ENCODE data around the gene LRRTM4. TPM values are rescaled to one million over a fixed set of nuclear protein-coding genes. Genes with fewer than 3 reads are reported as not detected.

Gene LRRTM4
- total and polyA plus RNA-seq, 2 donors from 2014 or later = 0.19 TPM; not detected in 1

GRCh38 chr2:77404189-77404588, 118.0 kb downstream of the LRRTM4 start:
- Histone ChIP-seq H3K4me1 (ENCODE audit: control insufficient read depth in 2 of 3, insufficient read depth in 2 of 3, low read depth in 1 of 3, low read length in 3 of 3) (no peaks in the 10 kb centered on the region), H3K36me3 (ENCODE audit: control insufficient read depth in 2 of 3, insufficient read depth in 3 of 3, low read length in 3 of 3) (no peaks in the 10 kb centered on the region), H3K9me3 (ENCODE audit: control insufficient read depth in 2 of 3, insufficient read depth in 1 of 3, low read length in 3 of 3) (no peaks in the 10 kb centered on the region), H3K4me3 (ENCODE audit: low read length in 3 of 3) (no peak overlapping the region), H3K9ac (ENCODE audit: low read length in 3 of 3) (no peak overlapping the region), H3K27ac (ENCODE audit: low read depth in 2 of 2, low read length in 2 of 2) (no peak overlapping the region), H3K27me3 (ENCODE audit: control insufficient read depth, insufficient read depth, low read length) (no peaks in the 10 kb centered on the region)
- no peak for TF ChIP-seq CTCF (IDR thresholded peaks at IDR 0.05; ENCODE audit: borderline replicate concordance, extremely low read depth, insufficient read depth)
- FAIRE-seq = no peak
- intact Hi-C loops (cut with DNase I) = no loop called here
- no peak for DNase-seq

- no peaks in the 10 kb centered on the region for H3K4me1 ChIP-seq (ENCODE audit: control insufficient read depth in 2 of 3, insufficient read depth in 2 of 3, low read depth in 1 of 3, low read length in 3 of 3)
- no peak for TF ChIP-seq CTCF (IDR thresholded peaks at IDR 0.05; ENCODE audit: borderline replicate concordance, extremely low read depth, insufficient read depth)
- H3K36me3 ChIP-seq (ENCODE audit: control insufficient read depth in 2 of 3, insufficient read depth in 3 of 3, low read length in 3 of 3) = no peaks in the 10 kb centered on the region
- FAIRE-seq (no peak), DNase-seq (no peak)
- no peaks in the 10 kb centered on the region for H3K9me3 ChIP-seq (ENCODE audit: control insufficient read depth in 2 of 3, insufficient read depth in 1 of 3, low read length in 3 of 3)
- H3K27me3 ChIP-seq (ENCODE audit: control insufficient read depth, insufficient read depth, low read length) = no peaks in the 10 kb centered on the region
- intact Hi-C loops (cut with DNase I) = no loop called here
- H3K9ac ChIP-seq (ENCODE audit: low read length in 3 of 3) = no peak overlapping the region
- no peak overlapping the region for H3K4me3 ChIP-seq (ENCODE audit: low read length in 3 of 3)
- H3K27ac ChIP-seq (ENCODE audit: low read depth in 2 of 2, low read length in 2 of 2) = no peak overlapping the region
Observed at GRCh38 chr2:77398970-77399600, 123.1 kb downstream of the LRRTM4 start.

- H3K36me3 ChIP-seq (ENCODE audit: control insufficient read depth in 2 of 3, insufficient read depth in 3 of 3, low read length in 3 of 3) = no peaks in the 10 kb centered on the region
- FAIRE-seq = no peak
- H3K4me1 ChIP-seq (ENCODE audit: control insufficient read depth in 2 of 3, insufficient read depth in 2 of 3, low read depth in 1 of 3, low read length in 3 of 3) = no peaks in the 10 kb centered on the region
- no peak overlapping the region for H3K9ac ChIP-seq (ENCODE audit: low read length in 3 of 3)
- intact Hi-C loops (cut with DNase I) = no loop called here
- no peak overlapping the region for H3K4me3 ChIP-seq (ENCODE audit: low read length in 3 of 3)
- TF ChIP-seq CTCF (IDR thresholded peaks at IDR 0.05; ENCODE audit: borderline replicate concordance, extremely low read depth, insufficient read depth) = no peak
- H3K27me3 ChIP-seq (ENCODE audit: control insufficient read depth, insufficient read depth, low read length) = no peaks in the 10 kb centered on the region
- H3K27ac ChIP-seq (ENCODE audit: low read depth in 2 of 2, low read length in 2 of 2) = no peak overlapping the region
- H3K9me3 ChIP-seq (ENCODE audit: control insufficient read depth in 2 of 3, insufficient read depth in 1 of 3, low read length in 3 of 3) = no peaks in the 10 kb centered on the region
- no peak for DNase-seq
Observed at GRCh38 chr2:77397763-77398162, 124.4 kb downstream of the LRRTM4 start.

- no peak for TF ChIP-seq CTCF (IDR thresholded peaks at IDR 0.05; ENCODE audit: borderline replicate concordance, extremely low read depth, insufficient read depth)
- FAIRE-seq = no peak
- no peak overlapping the region for H3K27ac ChIP-seq (ENCODE audit: low read depth in 2 of 2, low read length in 2 of 2)
- intact Hi-C loops (cut with DNase I) = no loop called here
- DNase-seq = no peak
- H3K9ac ChIP-seq (ENCODE audit: low read length in 3 of 3) = no peak overlapping the region
- H3K4me3 ChIP-seq (ENCODE audit: low read length in 3 of 3) = no peak overlapping the region
- H3K4me1 ChIP-seq (ENCODE audit: control insufficient read depth in 2 of 3, insufficient read depth in 2 of 3, low read depth in 1 of 3, low read length in 3 of 3) = no peaks in the 10 kb centered on the region
- no peaks in the 10 kb centered on the region for H3K27me3 ChIP-seq (ENCODE audit: control insufficient read depth, insufficient read depth, low read length)
- H3K36me3 ChIP-seq (ENCODE audit: control insufficient read depth in 2 of 3, insufficient read depth in 3 of 3, low read length in 3 of 3) = no peaks in the 10 kb centered on the region
- no peaks in the 10 kb centered on the region for H3K9me3 ChIP-seq (ENCODE audit: control insufficient read depth in 2 of 3, insufficient read depth in 1 of 3, low read length in 3 of 3)
Observed at GRCh38 chr2:77395011-77395410, 127.2 kb downstream of the LRRTM4 start.
